NB4 (cell line): Measurements from ENCODE around the gene NT5C.

ENCODE experiments used
- MYC ChIP-seq: IDR thresholded peaks from 2 replicates; pipeline ENCODE4 v1.6.1; 2011; ENCODE audit warnings: low read depth, low read length
- POLR2A ChIP-seq: IDR thresholded peaks from 2 replicates; pipeline ENCODE4 v1.6.1; 2011; ENCODE audit warnings: mild to moderate bottlenecking; ENCODE audit not compliant: insufficient read length; ENCODE audit errors: extremely low read depth
- TF ChIP-seq, protein P1 (sequence below): IDR thresholded peaks from 2 replicates; pipeline ENCODE4 v1.6.1; 2011; ENCODE audit warnings: low read depth, low read length
- TF ChIP-seq, protein P2 (sequence below): IDR thresholded peaks from one replicate; pipeline ENCODE4 v1.5.1; 2012; ENCODE audit warnings: low read depth, low read length

DNA sequence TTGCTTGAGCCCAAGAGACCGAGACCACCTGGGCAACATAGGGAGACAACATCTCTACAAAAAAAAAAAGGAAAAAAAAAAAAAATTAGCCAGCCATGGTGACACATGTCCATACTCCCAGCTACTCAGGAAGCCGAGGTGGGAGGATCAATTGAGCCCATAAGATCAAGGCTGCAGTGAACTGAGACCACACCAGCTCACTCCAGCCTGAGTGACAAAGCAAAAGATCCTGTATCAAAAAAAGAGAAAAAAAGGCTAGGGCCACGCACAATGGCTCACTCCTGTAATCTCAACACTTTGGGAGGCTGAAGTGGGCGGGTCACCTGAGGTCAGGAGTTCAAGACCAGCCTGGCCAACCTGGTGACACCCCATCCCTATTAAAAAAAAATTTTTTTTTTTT lies 37.5 kb upstream of the NT5C start:
- TF ChIP-seq, protein P1, sequence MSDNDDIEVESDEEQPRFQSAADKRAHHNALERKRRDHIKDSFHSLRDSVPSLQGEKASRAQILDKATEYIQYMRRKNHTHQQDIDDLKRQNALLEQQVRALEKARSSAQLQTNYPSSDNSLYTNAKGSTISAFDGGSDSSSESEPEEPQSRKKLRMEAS: no peak
- no peak for TF ChIP-seq POLR2A
- TF ChIP-seq, protein P2, sequence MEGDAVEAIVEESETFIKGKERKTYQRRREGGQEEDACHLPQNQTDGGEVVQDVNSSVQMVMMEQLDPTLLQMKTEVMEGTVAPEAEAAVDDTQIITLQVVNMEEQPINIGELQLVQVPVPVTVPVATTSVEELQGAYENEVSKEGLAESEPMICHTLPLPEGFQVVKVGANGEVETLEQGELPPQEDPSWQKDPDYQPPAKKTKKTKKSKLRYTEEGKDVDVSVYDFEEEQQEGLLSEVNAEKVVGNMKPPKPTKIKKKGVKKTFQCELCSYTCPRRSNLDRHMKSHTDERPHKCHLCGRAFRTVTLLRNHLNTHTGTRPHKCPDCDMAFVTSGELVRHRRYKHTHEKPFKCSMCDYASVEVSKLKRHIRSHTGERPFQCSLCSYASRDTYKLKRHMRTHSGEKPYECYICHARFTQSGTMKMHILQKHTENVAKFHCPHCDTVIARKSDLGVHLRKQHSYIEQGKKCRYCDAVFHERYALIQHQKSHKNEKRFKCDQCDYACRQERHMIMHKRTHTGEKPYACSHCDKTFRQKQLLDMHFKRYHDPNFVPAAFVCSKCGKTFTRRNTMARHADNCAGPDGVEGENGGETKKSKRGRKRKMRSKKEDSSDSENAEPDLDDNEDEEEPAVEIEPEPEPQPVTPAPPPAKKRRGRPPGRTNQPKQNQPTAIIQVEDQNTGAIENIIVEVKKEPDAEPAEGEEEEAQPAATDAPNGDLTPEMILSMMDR: no peak
- TF ChIP-seq MYC: no peak
